HepG2 (cell line): Measurements from ENCODE around the gene PRR11. TPM values are rescaled to one million over a fixed set of nuclear protein-coding genes. Genes with fewer than 3 reads are reported as not detected.

Experiments
- ARNT2 ChIP-seq: sonication (generic); formaldehyde crosslinking; IDR thresholded peaks from 2 replicates; pipeline ENCODE4 v1.8.0; 2022; ENCODE audit warnings: mild to moderate bottlenecking, low read depth, missing genetic modification reagents, moderate library complexity
- BORCS8-MEF2B ChIP-seq: sonication (generic); formaldehyde crosslinking; IDR thresholded peaks from 2 replicates; pipeline ENCODE4 v1.8.0; 2022; ENCODE audit warnings: mild to moderate bottlenecking, missing genetic modification reagents
- FOSL2 ChIP-seq: sonication (generic); formaldehyde crosslinking; IDR thresholded peaks from 2 replicates; pipeline ENCODE4 v1.4.0; 2020; ENCODE audit warnings: missing genetic modification reagents
- FOXK2 ChIP-seq: fragments of 450-650 bp; IDR thresholded peaks from 2 replicates; pipeline ENCODE4 v1.6.1; 2016
- GATAD2A ChIP-seq: IDR thresholded peaks from 2 replicates; pipeline ENCODE4 v1.6.1; 2016
- HOXA5 ChIP-seq: sonication (generic); formaldehyde crosslinking; IDR thresholded peaks from 2 replicates; pipeline ENCODE4 v1.4.0; 2020; ENCODE audit warnings: missing genetic modification reagents
- KMT2B ChIP-seq: IDR thresholded peaks from 2 replicates; pipeline ENCODE4 v1.6.1; 2016; ENCODE audit warnings: missing genetic modification reagents, missing compliant biosample characterization
- MATR3 ChIP-seq: sonication (generic); formaldehyde crosslinking; IDR thresholded peaks from 2 replicates; pipeline ENCODE4 v1.4.0; 2020; ENCODE audit warnings: missing genetic modification reagents
- NFE2 ChIP-seq: sonication (generic); formaldehyde crosslinking; IDR thresholded peaks from 2 replicates; pipeline ENCODE4 v1.4.0; 2020; ENCODE audit warnings: missing genetic modification reagents
- SALL1 ChIP-seq: sonication (generic); formaldehyde crosslinking; IDR thresholded peaks from 2 replicates; pipeline ENCODE4 v1.8.0; 2022; ENCODE audit warnings: mild to moderate bottlenecking, missing genetic modification reagents
- SIX4 ChIP-seq: sonication (generic); formaldehyde crosslinking; IDR thresholded peaks from 2 replicates; pipeline ENCODE4 v1.4.0; 2020; ENCODE audit warnings: missing genetic modification reagents
- SYNCRIP ChIP-seq: fragments of 200-400 bp; formaldehyde crosslinking; IDR thresholded peaks from 2 replicates; pipeline ENCODE4 v1.6.1; 2018; ENCODE audit warnings: mild to moderate bottlenecking, low read depth, low read length; ENCODE audit not compliant: insufficient read depth
- ZNF207 ChIP-seq: fragments of 450-650 bp; IDR thresholded peaks from 2 replicates; pipeline ENCODE4 v1.6.1; 2016; ENCODE audit warnings: antibody characterized with exemption, borderline replicate concordance
- ZNF530 ChIP-seq: sonication (generic); formaldehyde crosslinking; IDR thresholded peaks from 2 replicates; pipeline ENCODE4 v1.5.0; 2020; ENCODE audit warnings: low read depth, mild to moderate bottlenecking, missing genetic modification reagents
- ZNF629 ChIP-seq: sonication (generic); formaldehyde crosslinking; conservative IDR thresholded peaks from 2 replicates; pipeline ENCODE4 v1.5.0; 2020; ENCODE audit warnings: missing genetic modification reagents
- ZNF792 ChIP-seq: IDR thresholded peaks from 2 replicates; pipeline ENCODE4 v1.6.1; 2016
- polyA plus RNA-seq, 8 experiments: library from polyadenylated mRNA; depleted of rRNA in 3 of 8; stranded (reverse) in 7 of 8; unstranded in 1 of 8; fragments of >200 nt; fragmentation: Illumina TruSeq in 4 of 8; extraction: Trizol in 4 of 8; gene quantifications; 2 replicates each; pipeline versions ENCODE4 v1.2.1 to v1.2.3, GENCODE V29; 2011 to 2016; ENCODE audit warnings: low read depth in 4 of 8, missing spikeins in 1 of 8, mixed read lengths in 1 of 8; ENCODE audit not compliant: insufficient read depth in 1 of 8
- total RNA-seq, 5 experiments: library from RNA; depleted of rRNA; stranded (reverse); fragments of >200 nt; fragmentation: Illumina TruSeq; extraction: Trizol; gene quantifications; 2 replicates each; pipeline ENCODE4 v1.2.3, GENCODE V29; 2016; ENCODE audit warnings: low read depth in 1 of 5
- TF ChIP-seq, protein P1 (sequence below), 2 experiments: sonication (generic) in 1 of 2; formaldehyde crosslinking in 1 of 2; IDR thresholded peaks; 2 replicates each; pipeline versions ENCODE4 v1.5.1 to v1.6.1; 2011 to 2020; ENCODE audit warnings: borderline replicate concordance in 1 of 2, low read depth in 1 of 2, low read length in 1 of 2, mild to moderate bottlenecking in 1 of 2, missing genetic modification reagents in 1 of 2, moderate library complexity in 1 of 2
- TF ChIP-seq, protein P2 (sequence below): sonication (generic); formaldehyde crosslinking; IDR thresholded peaks from 2 replicates; pipeline ENCODE4 v1.4.0; 2020; ENCODE audit warnings: missing genetic modification reagents, low read depth, mild to moderate bottlenecking, borderline replicate concordance
- TF ChIP-seq, protein P3 (sequence below): sonication (generic); formaldehyde crosslinking; IDR thresholded peaks from 2 replicates; pipeline ENCODE4 v1.4.0; 2020; ENCODE audit warnings: missing genetic modification reagents
- TF ChIP-seq, protein P4 (sequence below): IDR thresholded peaks from 2 replicates; pipeline ENCODE4 v1.4.0; 2020; ENCODE audit warnings: mild to moderate bottlenecking, missing genetic modification reagents
- TF ChIP-seq, protein P5 (sequence below): sonication (generic); formaldehyde crosslinking; IDR thresholded peaks from 2 replicates; pipeline ENCODE4 v1.4.0; 2020; ENCODE audit warnings: mild to moderate bottlenecking, missing genetic modification reagents

The PRR11 gene
- total and polyA plus RNA-seq, 2 of the 13 experiments (the other 11 are each of a cell fraction or from before 2014, with no cell fraction given), result 35.7 to 39.2 TPM

DNA sequence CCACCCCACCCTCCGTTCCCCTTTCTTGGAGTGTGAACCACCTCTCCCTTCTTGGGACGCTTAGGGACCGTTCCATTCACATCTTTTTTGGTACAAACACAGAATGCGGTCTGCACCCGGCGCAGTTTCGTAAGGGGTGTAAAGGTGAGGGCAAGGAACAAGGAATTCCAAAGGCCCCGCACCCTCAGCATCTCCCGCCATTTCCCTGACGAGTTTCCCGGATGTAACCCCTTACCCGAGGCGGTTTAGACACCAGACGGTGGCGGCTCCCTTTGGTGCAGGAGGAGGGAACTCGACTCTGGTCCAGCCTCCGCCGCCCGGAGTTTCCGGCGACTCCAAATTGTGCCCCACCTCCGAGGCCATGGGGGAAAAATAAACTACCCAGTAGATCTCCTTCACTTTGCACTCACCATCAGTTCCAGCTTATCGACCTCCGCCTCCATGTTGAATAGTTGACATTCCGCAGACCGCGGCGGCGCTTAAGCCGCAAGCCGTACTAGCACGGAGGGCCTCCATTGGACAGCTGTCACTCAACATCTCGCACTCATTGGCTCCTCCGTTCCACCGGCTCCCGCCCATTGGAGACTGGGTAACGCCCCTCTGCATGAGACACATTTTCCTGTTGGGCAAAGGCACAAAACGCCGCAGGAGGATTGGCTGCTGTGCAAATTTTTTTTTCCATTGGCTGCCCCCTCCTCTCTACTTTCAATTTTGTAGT is 666 bp upstream of the PRR11 start, which contains the start of gene SKA2 (continued):
- TF ChIP-seq, protein P1, sequence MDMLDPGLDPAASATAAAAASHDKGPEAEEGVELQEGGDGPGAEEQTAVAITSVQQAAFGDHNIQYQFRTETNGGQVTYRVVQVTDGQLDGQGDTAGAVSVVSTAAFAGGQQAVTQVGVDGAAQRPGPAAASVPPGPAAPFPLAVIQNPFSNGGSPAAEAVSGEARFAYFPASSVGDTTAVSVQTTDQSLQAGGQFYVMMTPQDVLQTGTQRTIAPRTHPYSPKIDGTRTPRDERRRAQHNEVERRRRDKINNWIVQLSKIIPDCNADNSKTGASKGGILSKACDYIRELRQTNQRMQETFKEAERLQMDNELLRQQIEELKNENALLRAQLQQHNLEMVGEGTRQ (IDR thresholded peaks at IDR 0.05; ENCODE audit: low read depth, low read length), result 0 out of 2 replicates have a peak, but pooled peaks have one; percentile 3
- TF ChIP-seq, protein P1 (CRISPR knock-in tag; IDR thresholded peaks at IDR 0.05; ENCODE audit: borderline replicate concordance), result no peak
- TF ChIP-seq SIX4 (CRISPR knock-in tag), result no peak
- TF ChIP-seq ARNT2 (CRISPR knock-in tag), result 0 out of 2 replicates have a peak, but pooled peaks have one; percentile 5
- TF ChIP-seq, protein P2, sequence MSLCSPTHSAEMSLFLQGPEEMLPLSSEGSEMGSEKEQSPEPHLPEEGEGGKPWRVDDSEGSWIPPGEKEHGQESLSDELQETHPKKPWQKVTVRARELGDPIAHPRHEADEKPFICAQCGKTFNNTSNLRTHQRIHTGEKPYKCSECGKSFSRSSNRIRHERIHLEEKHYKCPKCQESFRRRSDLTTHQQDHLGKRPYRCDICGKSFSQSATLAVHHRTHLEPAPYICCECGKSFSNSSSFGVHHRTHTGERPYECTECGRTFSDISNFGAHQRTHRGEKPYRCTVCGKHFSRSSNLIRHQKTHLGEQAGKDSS (CRISPR knock-in tag), result no peak
- TF ChIP-seq ZNF629 (CRISPR knock-in tag), result no peak
- TF ChIP-seq ZNF530 (CRISPR knock-in tag), result no peak
- TF ChIP-seq, protein P3, sequence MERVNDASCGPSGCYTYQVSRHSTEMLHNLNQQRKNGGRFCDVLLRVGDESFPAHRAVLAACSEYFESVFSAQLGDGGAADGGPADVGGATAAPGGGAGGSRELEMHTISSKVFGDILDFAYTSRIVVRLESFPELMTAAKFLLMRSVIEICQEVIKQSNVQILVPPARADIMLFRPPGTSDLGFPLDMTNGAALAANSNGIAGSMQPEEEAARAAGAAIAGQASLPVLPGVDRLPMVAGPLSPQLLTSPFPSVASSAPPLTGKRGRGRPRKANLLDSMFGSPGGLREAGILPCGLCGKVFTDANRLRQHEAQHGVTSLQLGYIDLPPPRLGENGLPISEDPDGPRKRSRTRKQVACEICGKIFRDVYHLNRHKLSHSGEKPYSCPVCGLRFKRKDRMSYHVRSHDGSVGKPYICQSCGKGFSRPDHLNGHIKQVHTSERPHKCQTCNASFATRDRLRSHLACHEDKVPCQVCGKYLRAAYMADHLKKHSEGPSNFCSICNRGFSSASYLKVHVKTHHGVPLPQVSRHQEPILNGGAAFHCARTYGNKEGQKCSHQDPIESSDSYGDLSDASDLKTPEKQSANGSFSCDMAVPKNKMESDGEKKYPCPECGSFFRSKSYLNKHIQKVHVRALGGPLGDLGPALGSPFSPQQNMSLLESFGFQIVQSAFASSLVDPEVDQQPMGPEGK (CRISPR knock-in tag), result peak; percentile 68
- peak; percentile 97 for TF ChIP-seq KMT2B (CRISPR knock-in tag)
- peak; percentile 55 for TF ChIP-seq ZNF792 (CRISPR knock-in tag)
- TF ChIP-seq BORCS8-MEF2B (CRISPR knock-in tag), result peak; percentile 80
- TF ChIP-seq, protein P4, sequence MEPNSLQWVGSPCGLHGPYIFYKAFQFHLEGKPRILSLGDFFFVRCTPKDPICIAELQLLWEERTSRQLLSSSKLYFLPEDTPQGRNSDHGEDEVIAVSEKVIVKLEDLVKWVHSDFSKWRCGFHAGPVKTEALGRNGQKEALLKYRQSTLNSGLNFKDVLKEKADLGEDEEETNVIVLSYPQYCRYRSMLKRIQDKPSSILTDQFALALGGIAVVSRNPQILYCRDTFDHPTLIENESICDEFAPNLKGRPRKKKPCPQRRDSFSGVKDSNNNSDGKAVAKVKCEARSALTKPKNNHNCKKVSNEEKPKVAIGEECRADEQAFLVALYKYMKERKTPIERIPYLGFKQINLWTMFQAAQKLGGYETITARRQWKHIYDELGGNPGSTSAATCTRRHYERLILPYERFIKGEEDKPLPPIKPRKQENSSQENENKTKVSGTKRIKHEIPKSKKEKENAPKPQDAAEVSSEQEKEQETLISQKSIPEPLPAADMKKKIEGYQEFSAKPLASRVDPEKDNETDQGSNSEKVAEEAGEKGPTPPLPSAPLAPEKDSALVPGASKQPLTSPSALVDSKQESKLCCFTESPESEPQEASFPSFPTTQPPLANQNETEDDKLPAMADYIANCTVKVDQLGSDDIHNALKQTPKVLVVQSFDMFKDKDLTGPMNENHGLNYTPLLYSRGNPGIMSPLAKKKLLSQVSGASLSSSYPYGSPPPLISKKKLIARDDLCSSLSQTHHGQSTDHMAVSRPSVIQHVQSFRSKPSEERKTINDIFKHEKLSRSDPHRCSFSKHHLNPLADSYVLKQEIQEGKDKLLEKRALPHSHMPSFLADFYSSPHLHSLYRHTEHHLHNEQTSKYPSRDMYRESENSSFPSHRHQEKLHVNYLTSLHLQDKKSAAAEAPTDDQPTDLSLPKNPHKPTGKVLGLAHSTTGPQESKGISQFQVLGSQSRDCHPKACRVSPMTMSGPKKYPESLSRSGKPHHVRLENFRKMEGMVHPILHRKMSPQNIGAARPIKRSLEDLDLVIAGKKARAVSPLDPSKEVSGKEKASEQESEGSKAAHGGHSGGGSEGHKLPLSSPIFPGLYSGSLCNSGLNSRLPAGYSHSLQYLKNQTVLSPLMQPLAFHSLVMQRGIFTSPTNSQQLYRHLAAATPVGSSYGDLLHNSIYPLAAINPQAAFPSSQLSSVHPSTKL (CRISPR knock-in tag), result peak; percentile 25; the same call in 1 of the 2 replicates
- TF ChIP-seq FOXK2, result no peak
- 0 out of 2 replicates have a peak, but pooled peaks have one; percentile 50 for TF ChIP-seq HOXA5 (CRISPR knock-in tag)
- peak; percentile 41; the same call in 1 of the 2 replicates for TF ChIP-seq GATAD2A
- TF ChIP-seq FOSL2 (CRISPR knock-in tag), result no peak
- no peak for TF ChIP-seq MATR3 (CRISPR knock-in tag)
- no peak for TF ChIP-seq NFE2 (CRISPR knock-in tag)
- TF ChIP-seq, protein P5, sequence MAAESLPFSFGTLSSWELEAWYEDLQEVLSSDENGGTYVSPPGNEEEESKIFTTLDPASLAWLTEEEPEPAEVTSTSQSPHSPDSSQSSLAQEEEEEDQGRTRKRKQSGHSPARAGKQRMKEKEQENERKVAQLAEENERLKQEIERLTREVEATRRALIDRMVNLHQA, result no peak
- TF ChIP-seq SYNCRIP, result no peak
- TF ChIP-seq ZNF207, result no peak
- TF ChIP-seq SALL1 (CRISPR knock-in tag), result peak; percentile 76
